GM18508 (cell line): Measurements from ENCODE around the gene KCNB1.

Experiments used
- ATAC-seq: cut with Tn5 transposase; IDR thresholded peaks from one replicate; pipeline ENCODE4 v1.9.1; 2021; ENCODE audit warnings: moderate number of reproducible peaks; ENCODE audit not compliant: insufficient read depth, unreplicated experiment

Gene KCNB1

DNA sequence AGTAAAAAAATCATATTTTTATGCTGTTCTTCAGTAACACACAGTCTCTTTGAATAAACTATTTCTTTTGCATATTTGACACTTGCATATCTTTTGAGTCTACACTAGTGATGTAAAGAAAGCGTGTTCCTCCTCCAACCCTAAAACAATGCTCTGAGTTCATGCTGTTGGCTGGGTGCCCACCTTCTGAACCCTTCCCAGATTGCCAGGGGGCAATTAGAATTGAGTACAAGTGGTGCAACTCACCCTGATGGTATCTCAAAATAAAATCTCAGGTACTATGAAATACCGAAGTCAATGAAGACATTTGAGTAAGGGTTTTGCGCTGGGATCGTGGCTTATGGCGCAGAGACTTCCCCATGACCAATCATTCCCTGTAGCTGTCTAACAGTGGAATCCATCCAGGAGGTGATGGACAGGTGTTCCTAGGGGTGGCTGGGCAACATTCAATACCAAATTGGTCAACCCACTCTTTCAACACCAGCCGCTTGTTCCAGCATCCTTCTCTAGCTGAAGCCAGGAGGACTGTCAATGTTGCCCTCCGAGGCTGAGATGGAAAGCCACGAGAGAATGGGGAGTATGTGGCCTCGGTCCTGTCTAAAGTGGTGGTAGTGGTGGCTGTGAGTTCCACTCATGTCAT lies 110.3 kb downstream of the KCNB1 start:
- no peak for ATAC-seq

GRCh38 chr20:49368596-49368995 lies 113.9 kb downstream of the KCNB1 start:
- ATAC-seq: no peak

GRCh38 chr20:49367113-49367512 lies 115.4 kb downstream of the KCNB1 start:
- ATAC-seq: no peak

- no peak for ATAC-seq
Observed at GRCh38 chr20:49366687-49367086, 115.8 kb downstream of the KCNB1 start.

DNA sequence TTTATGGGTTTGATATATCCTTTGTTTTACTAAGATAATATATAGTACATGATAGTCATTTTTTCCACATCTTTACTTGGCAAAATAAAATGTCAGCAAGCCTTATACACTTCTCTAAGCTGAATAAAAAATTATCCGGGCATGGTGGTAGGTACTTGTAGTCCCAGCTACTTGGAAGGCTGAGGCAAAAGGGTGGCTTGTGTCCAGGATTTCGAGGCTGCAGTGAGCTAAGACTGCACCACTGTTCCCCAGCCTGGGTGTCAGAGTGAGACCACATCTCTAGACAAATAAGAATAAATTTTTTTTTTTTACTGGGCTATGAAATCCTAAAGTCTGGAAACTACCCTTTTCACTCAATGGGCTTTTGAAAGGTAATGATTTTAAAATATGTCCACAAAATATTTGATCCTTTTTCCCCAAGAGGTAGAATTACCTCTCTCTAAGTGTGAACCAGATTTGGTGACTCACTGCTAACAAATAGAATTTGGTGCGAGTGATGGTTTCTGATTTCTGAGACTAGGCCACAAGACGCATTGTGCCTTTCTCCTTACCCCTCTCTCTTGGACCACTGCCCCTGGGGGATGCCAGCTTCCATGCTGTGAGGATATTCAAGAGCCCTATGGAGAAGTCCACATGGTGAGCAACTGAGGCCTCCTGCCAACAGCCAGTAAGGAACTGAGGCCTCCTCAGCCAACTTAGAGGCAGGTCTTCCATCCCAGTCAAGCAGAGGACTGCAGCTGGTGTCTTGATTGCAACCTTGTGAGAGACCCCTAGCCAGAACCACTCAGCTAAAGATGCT lies 120.4 kb downstream of the KCNB1 start:
- no peak for ATAC-seq

DNA sequence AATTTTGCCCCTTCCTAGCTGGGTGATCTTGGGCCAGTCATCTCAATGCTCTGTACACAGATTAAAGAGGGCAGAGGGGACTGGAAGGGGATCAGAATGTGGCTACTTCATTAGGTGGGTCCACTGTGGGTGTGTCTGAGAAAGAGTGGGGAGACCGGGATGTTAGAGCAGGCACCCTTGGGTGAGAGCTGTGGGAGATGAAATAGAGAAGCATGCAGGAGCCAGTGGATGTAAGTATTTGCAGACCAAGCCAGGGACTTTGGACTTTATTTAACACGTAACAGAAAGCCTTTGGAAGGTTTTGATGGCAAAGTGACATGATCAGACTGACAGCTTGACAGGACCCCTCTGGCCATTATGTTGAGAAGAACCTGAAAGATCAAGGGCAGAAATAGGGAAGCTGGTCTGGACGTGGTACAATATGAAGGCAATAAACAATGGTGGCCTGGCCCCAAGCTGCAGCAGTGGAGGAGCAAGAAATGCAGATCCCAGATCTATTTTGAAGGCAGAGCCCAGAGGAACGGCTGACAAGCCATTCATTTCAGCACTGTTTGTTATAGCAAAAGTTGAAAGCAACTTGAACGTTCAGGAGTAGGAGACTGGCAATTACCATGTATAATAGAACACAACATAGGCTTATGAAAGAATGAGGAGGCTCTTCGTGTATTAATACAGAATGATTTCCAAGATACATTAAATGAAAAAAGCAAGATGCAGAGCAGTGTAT lies 122.1 kb downstream of the KCNB1 start:
- no peak for ATAC-seq

DNA sequence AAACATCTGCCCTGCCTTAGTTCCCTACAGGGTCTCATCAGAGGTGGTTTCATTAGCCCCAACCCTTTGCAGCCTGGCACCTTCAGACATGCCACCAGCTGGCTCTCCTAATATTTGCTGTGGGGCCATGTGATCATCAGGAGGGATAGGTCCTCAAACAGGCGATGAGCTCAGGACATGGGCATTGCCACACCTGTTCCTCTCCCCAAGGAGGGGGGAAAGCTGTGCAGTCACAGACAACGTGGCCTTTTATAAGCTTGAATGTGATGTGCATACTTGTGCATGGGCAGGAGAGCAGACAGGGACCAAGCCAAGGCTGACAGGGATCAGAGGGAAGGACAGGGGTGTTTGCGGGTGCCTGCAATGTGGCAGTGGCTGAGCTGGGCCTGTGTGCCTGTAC lies 125.8 kb downstream of the KCNB1 start:
- no peak for ATAC-seq

DNA sequence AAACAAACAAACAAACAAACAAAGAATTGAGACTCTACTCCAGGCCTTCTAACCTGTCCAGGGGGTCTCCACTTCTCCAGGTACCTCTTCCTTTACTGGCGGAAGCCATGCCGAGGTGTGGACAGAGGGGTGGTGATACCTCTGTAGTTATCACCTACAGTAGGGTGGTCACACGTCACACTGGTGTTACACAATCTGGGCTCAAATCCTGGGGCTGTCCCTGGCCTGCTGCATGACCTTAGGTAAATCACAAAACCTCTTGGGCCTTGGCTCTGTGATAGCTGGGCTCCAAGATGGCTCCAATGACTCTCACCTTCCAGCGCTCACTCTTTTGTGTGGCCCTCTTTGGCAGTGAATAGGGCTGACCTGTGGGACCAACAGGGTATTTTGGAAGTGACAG lies 127.8 kb downstream of the KCNB1 start:
- no peak for ATAC-seq

GRCh38 chr20:49353348-49353747 lies 129.1 kb downstream of the KCNB1 start:
- no peak for ATAC-seq

DNA sequence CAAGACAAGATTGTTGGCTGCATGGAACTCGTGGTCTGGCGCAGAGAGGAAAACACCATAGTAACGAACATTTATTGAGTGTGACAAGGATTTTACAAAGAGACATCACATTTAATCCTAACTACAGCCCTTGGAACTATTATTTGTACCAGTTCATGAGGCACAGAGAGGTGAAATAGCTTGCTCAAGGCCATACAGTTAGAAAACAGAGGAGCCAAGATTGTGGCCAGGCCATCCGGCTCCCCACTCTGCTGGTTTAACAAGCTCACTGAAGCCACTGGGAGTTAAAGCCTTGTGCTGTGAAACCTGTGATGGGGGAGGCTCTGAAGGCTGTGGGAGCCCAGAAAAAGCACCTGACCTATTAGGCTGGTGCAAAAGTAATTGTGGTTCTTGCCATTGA lies 129.7 kb downstream of the KCNB1 start:
- ATAC-seq: no peak

DNA sequence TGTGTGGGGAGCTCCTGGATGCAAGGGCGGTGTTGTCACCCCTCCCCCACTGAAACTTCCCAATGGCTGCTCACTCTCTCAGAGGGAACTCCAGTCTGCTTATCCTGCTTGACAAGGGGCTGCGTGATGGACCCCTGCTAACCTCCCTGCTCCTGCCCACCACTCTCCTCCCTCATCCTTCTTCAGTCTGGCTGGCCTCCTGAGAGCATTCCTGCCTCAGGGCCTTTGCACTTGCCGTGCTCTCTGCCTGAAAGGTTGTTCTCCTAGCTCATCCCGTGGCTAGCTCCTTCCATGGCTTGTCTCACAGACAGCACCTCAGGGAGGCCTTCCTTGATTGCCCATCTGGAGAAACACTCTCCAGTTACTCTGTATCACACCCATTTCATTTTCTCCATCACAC lies 130.7 kb downstream of the KCNB1 start:
- ATAC-seq: no peak

DNA sequence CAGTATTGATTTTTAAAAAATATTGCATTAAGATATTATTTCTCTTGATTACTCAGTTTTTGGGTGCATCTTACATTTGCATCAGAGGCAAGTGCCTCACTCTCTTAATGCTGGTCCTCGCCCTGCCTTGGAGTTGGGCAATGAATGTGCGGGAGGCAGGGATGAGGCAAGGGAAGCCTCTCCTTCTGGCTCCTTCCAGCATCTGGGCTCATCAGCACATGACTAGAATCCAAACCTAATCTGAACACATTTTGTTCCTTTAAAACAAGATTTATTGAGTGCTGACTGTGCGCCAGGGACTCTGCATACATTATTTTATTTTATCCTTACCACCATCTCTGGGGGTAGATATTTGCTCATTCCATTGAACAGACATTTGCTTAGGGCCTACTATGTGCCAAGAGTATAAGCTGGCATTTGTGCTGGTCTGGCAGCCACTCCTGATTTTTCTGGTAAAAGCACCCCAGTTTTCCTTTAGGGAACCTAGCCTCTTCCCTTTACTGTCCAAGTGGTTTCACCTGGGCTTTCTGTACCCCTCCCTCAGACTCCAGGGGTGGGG lies 132.7 kb downstream of the KCNB1 start:
- no peak for ATAC-seq

- ATAC-seq: no peak
Observed at GRCh38 chr20:49349078-49349477, 133.4 kb downstream of the KCNB1 start.

- ATAC-seq: no peak
Observed at GRCh38 chr20:49348563-49348962, 133.9 kb downstream of the KCNB1 start.

- no peak for ATAC-seq
Observed at GRCh38 chr20:49347156-49347555, 135.3 kb downstream of the KCNB1 start.

GRCh38 chr20:49346682-49347081 lies 135.8 kb downstream of the KCNB1 start:
- ATAC-seq: no peak

DNA sequence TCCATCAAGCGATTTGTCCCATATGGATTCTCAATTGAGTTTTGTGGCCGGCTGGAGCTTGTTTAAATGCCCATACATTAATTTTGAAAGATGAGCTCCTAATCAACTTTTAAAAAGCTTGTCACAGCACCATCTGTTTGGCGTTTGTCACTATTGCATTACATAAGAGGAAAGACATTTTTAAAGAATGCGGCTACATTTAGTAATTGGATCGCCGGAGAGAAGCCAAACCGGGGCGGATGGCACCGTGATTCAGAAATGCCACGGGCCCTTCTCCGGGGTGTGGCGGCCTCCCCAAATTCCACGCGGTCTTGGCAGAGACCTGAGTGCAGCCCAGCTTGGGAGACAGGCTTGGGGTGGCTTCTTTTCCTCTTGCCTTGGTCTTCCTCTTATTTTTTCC lies 136.9 kb downstream of the KCNB1 start:
- ATAC-seq: no peak

- ATAC-seq: no peak
Observed at GRCh38 chr20:49344975-49345374, 137.5 kb downstream of the KCNB1 start.

DNA sequence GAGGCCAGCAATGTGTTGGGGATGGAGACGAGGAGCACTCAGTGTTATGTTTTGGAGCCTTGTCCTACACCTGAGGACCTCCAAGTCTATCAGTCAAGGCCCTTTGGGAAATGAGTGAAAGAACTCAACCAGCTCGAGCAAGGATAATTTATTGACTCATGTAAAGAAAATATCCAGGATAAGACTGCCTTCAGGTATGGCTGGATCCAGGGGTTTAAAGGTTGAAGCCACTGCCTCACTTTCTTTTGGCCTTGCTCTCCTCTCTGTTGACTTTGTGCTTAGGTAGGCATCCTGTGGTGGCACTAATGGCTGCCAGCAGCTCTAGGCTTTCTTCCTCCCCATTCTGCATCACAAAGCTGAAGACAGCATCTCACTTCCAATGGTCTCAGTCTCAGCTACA lies 138.3 kb downstream of the KCNB1 start:
- ATAC-seq: no peak

- no peak for ATAC-seq
Observed at GRCh38 chr20:49343246-49343645, 139.2 kb downstream of the KCNB1 start.
